ENCODE results near the gene SERPINB1. TPM values are rescaled to one million over a fixed set of nuclear protein-coding genes. Genes with fewer than 3 reads are reported as not detected.
"Not testable (repeated sequence)": the region's sequence is repeated elsewhere in the genome, so short reads cannot be mapped to it uniquely, and the experiment has no call there.

SERPINB1 gene
- total RNA-seq, 2 experiments from 2014 or later = 58.3 to 58.4 TPM

GRCh38 chr6:2803731-2804429 lies 37.8 kb downstream of the SERPINB1 start:
- H3K4me3 Mint-ChIP-seq = no peak overlapping the region
- H3K27me3 Mint-ChIP-seq = no peaks in the 10 kb centered on the region
- Histone ChIP-seq H3K4me3 (ENCODE audit: low read length) (no peak overlapping the region), H3K27me3 (ENCODE audit: control insufficient read depth in 1 of 2, insufficient read depth in 2 of 2, low read length in 2 of 2) (no peaks in the 10 kb centered on the region), H3K27ac (ENCODE audit: low read depth in 1 of 2, low read length in 2 of 2) (no peak overlapping the region), H3K9me3 (ENCODE audit: control insufficient read depth in 1 of 2, insufficient read depth in 1 of 2, low read length in 2 of 2) (peaks cover 0 to 4% of the 10 kb centered on the region in 2 experiments), H3K4me1 (ENCODE audit: insufficient read depth, low read length) (peaks cover 2% of the 10 kb centered on the region), H3K36me3 (ENCODE audit: insufficient read depth, low read length) (no peaks in the 10 kb centered on the region)
- no peak for DNase-seq
- H3K36me3 Mint-ChIP-seq (ENCODE audit: low read depth) = no peaks in the 10 kb centered on the region
- no peak for TF ChIP-seq CTCF (IDR thresholded peaks at IDR 0.05)
- POLR2A ChIA-PET = no interaction called here
- peaks cover 8% of the 10 kb centered on the region for H3K4me1 Mint-ChIP-seq (ENCODE audit: low read depth)
- ATAC-seq (ENCODE audit: poor library complexity) = no peak
- intact Hi-C loops (cut with DNase I, micrococcal nuclease) = no loop called here
- CTCF ChIA-PET = no interaction called here
- no peak overlapping the region for H3K27ac Mint-ChIP-seq
- H3K9me3 Mint-ChIP-seq = no peaks in the 10 kb centered on the region

GRCh38 chr6:2802521-2803060 lies 39.1 kb downstream of the SERPINB1 start:
- H3K27me3 Mint-ChIP-seq = no peaks in the 10 kb centered on the region
- no peaks in the 10 kb centered on the region for H3K27me3 ChIP-seq (ENCODE audit: control insufficient read depth in 1 of 2, insufficient read depth in 2 of 2, low read length in 2 of 2)
- ChIA-PET POLR2A (no interaction called here), CTCF (no interaction called here)
- H3K27ac ChIP-seq (ENCODE audit: low read depth in 1 of 2, low read length in 2 of 2) = no peak overlapping the region
- no peaks in the 10 kb centered on the region for H3K36me3 ChIP-seq (ENCODE audit: insufficient read depth, low read length)
- peaks cover 2% of the 10 kb centered on the region for H3K4me1 ChIP-seq (ENCODE audit: insufficient read depth, low read length)
- H3K4me3 ChIP-seq (ENCODE audit: low read length) = no peak overlapping the region
- DNase-seq (no peak), ATAC-seq (ENCODE audit: poor library complexity) (no peak)
- intact Hi-C loops (cut with DNase I, micrococcal nuclease) = no loop called here
- H3K4me1 Mint-ChIP-seq (ENCODE audit: low read depth) = peaks cover 8% of the 10 kb centered on the region
- peaks cover 0 to 4% of the 10 kb centered on the region in 2 experiments for H3K9me3 ChIP-seq (ENCODE audit: control insufficient read depth in 1 of 2, insufficient read depth in 1 of 2, low read length in 2 of 2)
- H3K36me3 Mint-ChIP-seq (ENCODE audit: low read depth) = no peaks in the 10 kb centered on the region
- H3K9me3 Mint-ChIP-seq = no peaks in the 10 kb centered on the region
- no peak overlapping the region for H3K4me3 Mint-ChIP-seq
- no peak for TF ChIP-seq CTCF (IDR thresholded peaks at IDR 0.05)
- H3K27ac Mint-ChIP-seq = no peak overlapping the region

GRCh38 chr6:2801687-2802086 lies 40.0 kb downstream of the SERPINB1 start:
- H3K27me3 ChIP-seq (ENCODE audit: control insufficient read depth in 1 of 2, insufficient read depth in 2 of 2, low read length in 2 of 2); ATAC-seq (ENCODE audit: poor library complexity); H3K36me3 ChIP-seq (ENCODE audit: insufficient read depth, low read length); H3K27ac ChIP-seq (ENCODE audit: low read depth in 1 of 2, low read length in 2 of 2); H3K4me3 Mint-ChIP-seq; CTCF ChIA-PET; intact Hi-C loops (cut with DNase I, micrococcal nuclease); DNase-seq; H3K36me3 Mint-ChIP-seq (ENCODE audit: low read depth); H3K4me3 ChIP-seq (ENCODE audit: low read length); H3K9me3 Mint-ChIP-seq; H3K27ac Mint-ChIP-seq; H3K9me3 ChIP-seq (ENCODE audit: control insufficient read depth in 1 of 2, insufficient read depth in 1 of 2, low read length in 2 of 2); H3K27me3 Mint-ChIP-seq; H3K4me1 ChIP-seq (ENCODE audit: insufficient read depth, low read length); H3K4me1 Mint-ChIP-seq (ENCODE audit: low read depth); POLR2A ChIA-PET: not testable (repeated sequence)
